Thoracic aorta (tissue), 2 donors: Measurements from ENCODE around the gene LOXL4. TPM values are rescaled to one million over a fixed set of nuclear protein-coding genes. Genes with fewer than 3 reads are reported as not detected.

ENCODE experiments used
- ATAC-seq: fragments of 150-250 bp; one replicate; pipeline ENCODE4 v1.8.0; 2017; ENCODE audit warnings: low read depth; ENCODE audit not compliant: insufficient number of reproducible peaks, low FRiP score
- DNase-seq: peaks from one replicate; pipeline ENCODE4 v3.0.0-alpha.2; 2020; ENCODE audit warnings: low spot score
- H3K27ac ChIP-seq, 2 donors: fragments of 200-600 bp; sonication (generic); 1 replicate in 1 of 2; 2 replicates in 1 of 2; pipeline ENCODE4 v1.5.1; 2016; ENCODE audit warnings: mild to moderate bottlenecking in 2 of 2, moderate library complexity in 2 of 2
- H3K27me3 ChIP-seq: fragments of 200-600 bp; sonication (generic); replicated peaks from 2 replicates; pipeline ENCODE4 v1.6.0; 2016; ENCODE audit warnings: mild to moderate bottlenecking; ENCODE audit not compliant: insufficient read depth
- H3K36me3 ChIP-seq: fragments of 200-600 bp; sonication (generic); one replicate; pipeline ENCODE4 v1.5.1; 2016
- H3K4me1 ChIP-seq, 2 donors: fragments of 200-600 bp; sonication (generic); 1 replicate in 1 of 2; 2 replicates in 1 of 2; pipeline versions ENCODE4 v1.5.1 to v1.6.0; 2016; ENCODE audit warnings: low read depth in 2 of 2, mild to moderate bottlenecking in 1 of 2; ENCODE audit not compliant: control insufficient read depth in 1 of 2
- H3K4me3 ChIP-seq: fragments of 200-600 bp; sonication (generic); 2 replicates; pipeline ENCODE4 v1.5.1; 2016; ENCODE audit warnings: mild to moderate bottlenecking
- H3K9me3 ChIP-seq: fragments of 200-600 bp; sonication (generic); 2 replicates; pipeline ENCODE4 v1.5.1; 2016
- CTCF ChIP-seq: fragments of 200-600 bp; sonication (generic); IDR thresholded peaks from one replicate; pipeline ENCODE4 v1.5.1; 2019; ENCODE audit warnings: antibody characterized with exemption
- total RNA-seq, 2 donors: library from RNA; depleted of rRNA; stranded (reverse); fragments of >200 nt; gene quantifications; one replicate each; pipeline versions ENCODE4 v1.1.0 to v1.2.3, GENCODE V29; 2016

LOXL4 gene
- total RNA-seq, 2 donors from 2014 or later: 15.4 to 24.5 TPM

GRCh38 chr10:98312822-98313221 lies 44.8 kb upstream of the LOXL4 start:
- peaks cover 10 to 21% of the 10 kb centered on the region in 2 donors for H3K4me1 ChIP-seq
- no peak overlapping the region for H3K4me3 ChIP-seq
- TF ChIP-seq CTCF: no peak
- no peak for ATAC-seq
- H3K36me3 ChIP-seq: no peaks in the 10 kb centered on the region
- no peak for DNase-seq
- no peaks in the 10 kb centered on the region for H3K9me3 ChIP-seq
- H3K27me3 ChIP-seq: no peaks in the 10 kb centered on the region
- no peak overlapping the region for H3K27ac ChIP-seq

- Histone ChIP-seq H3K36me3 (no peaks in the 10 kb centered on the region), H3K4me1 (peaks cover 10 to 21% of the 10 kb centered on the region in 2 donors), H3K27ac (no peak overlapping the region), H3K4me3 (no peak overlapping the region), H3K9me3 (no peaks in the 10 kb centered on the region), H3K27me3 (no peaks in the 10 kb centered on the region)
- DNase-seq (no peak), ATAC-seq (no peak)
- TF ChIP-seq CTCF: no peak
Measured at GRCh38 chr10:98312349-98312748, 44.4 kb upstream of the LOXL4 start.

- no peak overlapping the region for H3K4me3 ChIP-seq
- no peak for TF ChIP-seq CTCF
- ATAC-seq: no peak
- no peak for DNase-seq
- peaks cover 10 to 21% of the 10 kb centered on the region in 2 donors for H3K4me1 ChIP-seq
- no peaks in the 10 kb centered on the region for H3K27me3 ChIP-seq
- no peak overlapping the region for H3K27ac ChIP-seq
- no peaks in the 10 kb centered on the region for H3K36me3 ChIP-seq
- no peaks in the 10 kb centered on the region for H3K9me3 ChIP-seq
Measured at GRCh38 chr10:98310701-98311100, 42.7 kb upstream of the LOXL4 start.

- Histone ChIP-seq H3K9me3 (no peaks in the 10 kb centered on the region), H3K36me3 (no peaks in the 10 kb centered on the region), H3K27ac (no peak overlapping the region), H3K4me3 (peak overlapping the region; percentile 51), H3K4me1 (peaks cover 6 to 17% of the 10 kb centered on the region in 2 donors), H3K27me3 (no peaks in the 10 kb centered on the region)
- ATAC-seq (peak; percentile 27), DNase-seq (peak; percentile 16)
- TF ChIP-seq CTCF: peak; percentile 71
Measured at GRCh38 chr10:98309366-98310355, 41.7 kb upstream of the LOXL4 start.

GRCh38 chr10:98308669-98309365 lies 40.8 kb upstream of the LOXL4 start:
- Histone ChIP-seq H3K36me3 (no peaks in the 10 kb centered on the region), H3K4me1 (peaks cover 0 to 10% of the 10 kb centered on the region in 2 donors), H3K4me3 (no peak overlapping the region), H3K27ac (no peak overlapping the region), H3K27me3 (no peaks in the 10 kb centered on the region), H3K9me3 (no peaks in the 10 kb centered on the region)
- ATAC-seq (no peak), DNase-seq (no peak)
- no peak for TF ChIP-seq CTCF
